Sigmoid colon (tissue), 7 donors: ENCODE results near the gene PSD. TPM values are rescaled to one million over a fixed set of nuclear protein-coding genes. Genes with fewer than 3 reads are reported as not detected.

ENCODE experiments used
- DNase-seq: peaks from one replicate; pipeline ENCODE4 v3.0.0-alpha.2; 2019
- H3K27ac ChIP-seq, 4 donors: fragments of 200-600 bp; sonication (generic); one replicate each; pipeline ENCODE4 v1.5.1; 2016 to 2019; ENCODE audit warnings: mild to moderate bottlenecking in 1 of 4
- H3K27me3 ChIP-seq, 3 donors: fragments of 200-600 bp; sonication (generic); one replicate each; pipeline ENCODE4 v1.5.1; 2019; ENCODE audit warnings: mild to moderate bottlenecking in 1 of 3
- H3K36me3 ChIP-seq, 4 donors: fragments of 200-600 bp; sonication (generic); one replicate each; pipeline ENCODE4 v1.5.1; 2016 to 2019
- H3K4me1 ChIP-seq, 4 donors: fragments of 200-600 bp; sonication (generic); one replicate each; pipeline ENCODE4 v1.5.1; 2017 to 2019
- H3K4me3 ChIP-seq, 4 donors: fragments of 200-600 bp; sonication (generic); one replicate each; pipeline ENCODE4 v1.5.1; 2017 to 2019; ENCODE audit warnings: mild to moderate bottlenecking in 2 of 4, moderate library complexity in 1 of 4
- H3K9me3 ChIP-seq, 4 donors: fragments of 200-600 bp in 3 of 4; sonication (generic) in 3 of 4; one replicate each; pipeline versions ENCODE4 v1.5.1 to v1.6.1; 2013 to 2019
- EP300 ChIP-seq, 4 donors: sonication (generic); formaldehyde crosslinking; IDR thresholded peaks; one replicate each; pipeline ENCODE4 v1.6.1; 2017; ENCODE audit warnings: antibody characterized with exemption in 4 of 4
- POLR2A ChIP-seq, 2 donors: fragments of 450-650 bp; IDR thresholded peaks; one replicate each; pipeline ENCODE4 v1.6.1; 2016; ENCODE audit warnings: antibody characterized with exemption in 2 of 2, mild to moderate bottlenecking in 2 of 2, moderate library complexity in 2 of 2
- POLR2AphosphoS5 ChIP-seq, 4 donors: sonication (generic); formaldehyde crosslinking; IDR thresholded peaks; one replicate each; pipeline ENCODE4 v1.6.1; 2017; ENCODE audit warnings: antibody characterized with exemption in 4 of 4
- WGBS, 2 donors: extraction: QIAGEN DNeasy Blood & Tissue Kit; methylation state at CpG; one replicate each; pipeline ENCODE4 v1.1.7; 2013; 5-methylcytosine and 5-hydroxymethylcytosine counted together
- intact Hi-C: fragments of 100-400 bp; cut with DNase I; formaldehyde crosslinking; loops from one replicate; pipeline ENCODE4 v1.15.1; 2023
- polyA plus RNA-seq, 3 donors: library from polyadenylated mRNA; stranded (reverse); fragments of 200-250 nt; gene quantifications; one replicate each; pipeline ENCODE4 v1.2.3, GENCODE V29; 2013
- small RNA-seq, 3 donors: library from RNA; depleted of rRNA; stranded (forward); fragments of <200 nt; gene quantifications; one replicate each; pipeline ENCODE3, GENCODE V24; 2016
- total RNA-seq, 4 donors: library from RNA; depleted of rRNA; stranded (reverse); fragments of >200 nt; gene quantifications; one replicate each; pipeline ENCODE4 v1.1.0, GENCODE V29; 2016
- TF ChIP-seq, protein P1 (sequence below), 4 experiments: fragments of 450-650 bp in 3 of 4; fragments of 200-600 bp in 1 of 4; IDR thresholded peaks; one replicate each; pipeline ENCODE4 v1.5.1; 2016 to 2019; ENCODE audit warnings: antibody characterized with exemption in 4 of 4, mild to moderate bottlenecking in 3 of 4, moderate library complexity in 2 of 4
- donor health status: healthy with polysubstance abuse.
- donor health status: Bipolar disorder and iron deficiency.
- donor health status: healthy.

PSD gene
- total and polyA plus RNA-seq, 7 donors, result 0.69 to 449 (median 343) TPM

GRCh38 chr10:102368077-102368476 is 50.5 kb downstream of the PSD start:
- H3K9me3 ChIP-seq, result no peaks in the 10 kb centered on the region
- WGBS, 2 donors, result 87 to 94% methylated on average over 3 of the region's 3 CpGs
- H3K27me3 ChIP-seq, result no peaks in the 10 kb centered on the region
- no peak overlapping the region for H3K4me3 ChIP-seq
- no peaks in the 10 kb centered on the region for H3K4me1 ChIP-seq
- peaks cover 67 to 100% (median 82%) of the 10 kb centered on the region in 4 donors for H3K36me3 ChIP-seq
- intact Hi-C loops, result no loop called here
- no peak for TF ChIP-seq EP300 (IDR thresholded peaks at IDR 0.05)
- TF ChIP-seq POLR2A (IDR thresholded peaks at IDR 0.05), result no peak
- TF ChIP-seq, protein P1, sequence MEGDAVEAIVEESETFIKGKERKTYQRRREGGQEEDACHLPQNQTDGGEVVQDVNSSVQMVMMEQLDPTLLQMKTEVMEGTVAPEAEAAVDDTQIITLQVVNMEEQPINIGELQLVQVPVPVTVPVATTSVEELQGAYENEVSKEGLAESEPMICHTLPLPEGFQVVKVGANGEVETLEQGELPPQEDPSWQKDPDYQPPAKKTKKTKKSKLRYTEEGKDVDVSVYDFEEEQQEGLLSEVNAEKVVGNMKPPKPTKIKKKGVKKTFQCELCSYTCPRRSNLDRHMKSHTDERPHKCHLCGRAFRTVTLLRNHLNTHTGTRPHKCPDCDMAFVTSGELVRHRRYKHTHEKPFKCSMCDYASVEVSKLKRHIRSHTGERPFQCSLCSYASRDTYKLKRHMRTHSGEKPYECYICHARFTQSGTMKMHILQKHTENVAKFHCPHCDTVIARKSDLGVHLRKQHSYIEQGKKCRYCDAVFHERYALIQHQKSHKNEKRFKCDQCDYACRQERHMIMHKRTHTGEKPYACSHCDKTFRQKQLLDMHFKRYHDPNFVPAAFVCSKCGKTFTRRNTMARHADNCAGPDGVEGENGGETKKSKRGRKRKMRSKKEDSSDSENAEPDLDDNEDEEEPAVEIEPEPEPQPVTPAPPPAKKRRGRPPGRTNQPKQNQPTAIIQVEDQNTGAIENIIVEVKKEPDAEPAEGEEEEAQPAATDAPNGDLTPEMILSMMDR (IDR thresholded peaks at IDR 0.05), result no peak
- no peak for TF ChIP-seq POLR2AphosphoS5 (IDR thresholded peaks at IDR 0.05)
- no peak overlapping the region for H3K27ac ChIP-seq
- DNase-seq, result no peak

- TF ChIP-seq, protein P1 (IDR thresholded peaks at IDR 0.05), result no peak
- TF ChIP-seq EP300 (IDR thresholded peaks at IDR 0.05), result no peak
- no peak for TF ChIP-seq POLR2A (IDR thresholded peaks at IDR 0.05)
- TF ChIP-seq POLR2AphosphoS5 (IDR thresholded peaks at IDR 0.05), result no peak
- peaks cover 70 to 100% (median 84%) of the 10 kb centered on the region in 4 donors for H3K36me3 ChIP-seq
- no peaks in the 10 kb centered on the region for H3K9me3 ChIP-seq
- no peak for DNase-seq
- H3K4me3 ChIP-seq, result no peak overlapping the region
- H3K27me3 ChIP-seq, result no peaks in the 10 kb centered on the region
- H3K27ac ChIP-seq, result no peak overlapping the region
- no peaks in the 10 kb centered on the region for H3K4me1 ChIP-seq
- 98 to 99% methylated on average over 1 of the region's 1 CpG for WGBS, 2 donors
- intact Hi-C loops, result no loop called here
Measured at GRCh38 chr10:102367441-102367840, 51.1 kb downstream of the PSD start.

GRCh38 chr10:102358712-102359382 is 59.7 kb downstream of the PSD start:
- no peak overlapping the region for H3K4me3 ChIP-seq
- DNase-seq, result no peak
- H3K9me3 ChIP-seq, result no peaks in the 10 kb centered on the region
- TF ChIP-seq POLR2A (IDR thresholded peaks at IDR 0.05) (no peak), POLR2AphosphoS5 (IDR thresholded peaks at IDR 0.05) (no peak), EP300 (IDR thresholded peaks at IDR 0.05) (no peak)
- TF ChIP-seq, protein P1 (IDR thresholded peaks at IDR 0.05), result no peak
- H3K4me1 ChIP-seq, result no peaks in the 10 kb centered on the region
- no peak overlapping the region for H3K27ac ChIP-seq
- intact Hi-C loops, result no loop called here
- no peaks in the 10 kb centered on the region for H3K27me3 ChIP-seq
- peaks cover 36 to 85% (median 69%) of the 10 kb centered on the region in 4 donors for H3K36me3 ChIP-seq
- WGBS, 2 donors, result 96% methylated on average over 4 of the region's 4 CpGs

GRCh38 chr10:102354451-102354850 is 64.1 kb downstream of the PSD start:
- TF ChIP-seq EP300 (IDR thresholded peaks at IDR 0.05), result no peak
- TF ChIP-seq, protein P1 (IDR thresholded peaks at IDR 0.05), result no peak
- TF ChIP-seq POLR2AphosphoS5 (IDR thresholded peaks at IDR 0.05), result no peak
- no peaks in the 10 kb centered on the region for H3K27me3 ChIP-seq
- intact Hi-C loops, result loop anchor here (5.0 kb wide), 1 partner anchor 182 kb away; no protein-coding TSS in a partner anchor
- H3K9me3 ChIP-seq, result no peaks in the 10 kb centered on the region
- no peak overlapping the region for H3K27ac ChIP-seq
- H3K36me3 ChIP-seq, result peaks cover 13 to 77% (median 65%) of the 10 kb centered on the region in 4 donors
- no peak for DNase-seq
- no peaks in the 10 kb centered on the region for H3K4me1 ChIP-seq
- WGBS, 2 donors, result 94% methylated on average over 3 of the region's 3 CpGs
- no peak overlapping the region for H3K4me3 ChIP-seq

Small RNA genes within 50 kb of the gene (small RNA-seq; reads per million reads assigned to genes)
- gene MIR146B, result 424 to 754 (median 478) reads per million in 3 donors

Other genes with a start within 250 kb of the PSD start
- under 1 TPM in 1 of 4 donors, not detected in 3; 0.71 TPM for gene ELOVL3, start 192.5 kb downstream of the PSD start, total RNA-seq
- gene ELOVL3, start 192.5 kb downstream of the PSD start, polyA plus RNA-seq, result under 1 TPM in 1 of 3 donors, not detected in 2; 0.45 TPM
- not detected for gene PITX3, start 177.3 kb downstream of the PSD start, total RNA-seq
- not detected for gene PITX3, start 177.3 kb downstream of the PSD start, polyA plus RNA-seq
- 10 to 100 TPM; 18.1 to 38.2 (median 21.4) TPM for gene GBF1, start 173.3 kb downstream of the PSD start, total RNA-seq
- 10 to 100 TPM in 2 of 3 donors, 1 to 10 TPM in 1; 8.4 to 28.7 (median 14.8) TPM for gene GBF1, start 173.3 kb downstream of the PSD start, polyA plus RNA-seq
- gene NFKB2, start 23.1 kb downstream of the PSD start, total RNA-seq, result 10 to 100 TPM; 29.6 to 41.1 (median 36.0) TPM
- 10 to 100 TPM in 2 of 3 donors, 1 to 10 TPM in 1; 5.4 to 41.5 (median 11.1) TPM for gene NFKB2, start 23.1 kb downstream of the PSD start, polyA plus RNA-seq
- gene FBXL15, start 2.1 kb upstream of the PSD start, total RNA-seq, result 10 to 100 TPM; 19.7 to 51.3 (median 34.2) TPM
- gene FBXL15, start 2.1 kb upstream of the PSD start, polyA plus RNA-seq, result 10 to 100 TPM; 19.0 to 36.7 (median 21.0) TPM
- 10 to 100 TPM; 65.2 to 93.5 (median 82.4) TPM for gene CUEDC2, start 13.8 kb upstream of the PSD start, total RNA-seq
- gene CUEDC2, start 13.8 kb upstream of the PSD start, polyA plus RNA-seq, result 10 to 100 TPM; 30.0 to 47.7 (median 33.3) TPM
- gene C10orf95, start 32.8 kb upstream of the PSD start, total RNA-seq, result under 1 TPM in 1 of 4 donors, not detected in 3; 0.36 TPM
- gene C10orf95, start 32.8 kb upstream of the PSD start, polyA plus RNA-seq, result 1 to 10 TPM in 2 of 3 donors, under 1 TPM in 1; 0.92 to 2.4 (median 1.1) TPM
- 100 to 1,000 TPM; 124 to 146 (median 137) TPM for gene ACTR1A, start 83.9 kb upstream of the PSD start, total RNA-seq
- 10 to 100 TPM; 48.6 to 75.0 (median 69.4) TPM for gene ACTR1A, start 83.9 kb upstream of the PSD start, polyA plus RNA-seq
- gene SUFU, start 85.2 kb upstream of the PSD start, total RNA-seq, result 10 to 100 TPM in 1 of 4 donors, 1 to 10 TPM in 3; 5.0 to 10.5 (median 6.7) TPM
- gene SUFU, start 85.2 kb upstream of the PSD start, polyA plus RNA-seq, result 1 to 10 TPM; 1.2 to 6.6 (median 3.2) TPM
- gene TRIM8, start 225.7 kb upstream of the PSD start, total RNA-seq, result 10 to 100 TPM; 58.9 to 88.6 (median 67.1) TPM
- 10 to 100 TPM; 25.0 to 53.0 (median 46.8) TPM for gene TRIM8, start 225.7 kb upstream of the PSD start, polyA plus RNA-seq